HEK293 (cell line): ENCODE measurements around the gene PLA2G3.

Experiments
- CTCF ChIA-PET: fragments of 350-600 bp; formaldehyde crosslinking; extraction: SDS; loops from one replicate; lab custom pipeline; 2021; ENCODE audit warnings: antibody characterized with exemption; lab: Yijun Ruan, JAX
- POLR2A ChIA-PET: fragments of 300-600 bp; formaldehyde crosslinking; extraction: SDS; loops from one replicate; lab custom pipeline; 2020; ENCODE audit warnings: antibody characterized with exemption, inconsistent platforms; lab: Yijun Ruan, JAX
- H3K27ac ChIP-seq: fragments of 200-500 bp; sonication (Bioruptor generic); 2 replicates; pipeline ENCODE4 v1.5.1; 2014; ENCODE audit warnings: low read depth, low read length, control low read depth, inconsistent platforms; ENCODE audit errors: extremely low read depth
- H3K36me3 ChIP-seq, 2 experiments: fragments of 200-500 bp in 1 of 2; sonication (Bioruptor generic) in 1 of 2; 1 replicate in 1 of 2; 2 replicates in 1 of 2; pipeline ENCODE4 v1.5.1; 2014 to 2017; ENCODE audit warnings: inconsistent platforms in 2 of 2, low read length in 2 of 2; ENCODE audit not compliant: control insufficient read depth in 2 of 2, insufficient read depth in 1 of 2
- H3K4me1 ChIP-seq: fragments of 200-500 bp; sonication (Bioruptor generic); 2 replicates; pipeline ENCODE4 v1.5.1; 2014; ENCODE audit warnings: mild to moderate bottlenecking, low read length, inconsistent platforms; ENCODE audit not compliant: control insufficient read depth, insufficient read depth
- H3K4me3 ChIP-seq: 2 replicates; pipeline ENCODE4 v1.5.1; 2011; ENCODE audit warnings: low read depth, mild to moderate bottlenecking, control low read depth, low read length, moderate library complexity
- H3K9me3 ChIP-seq: fragments of 200-500 bp; sonication (Bioruptor generic); 2 replicates; pipeline ENCODE4 v1.5.1; 2014; ENCODE audit warnings: low read depth, low read length, inconsistent platforms; ENCODE audit not compliant: control insufficient read depth, insufficient read depth
- EGR2 ChIP-seq: fragments of 450-650 bp; formaldehyde crosslinking; IDR thresholded peaks from 2 replicates; pipeline ENCODE4 v1.5.1; 2016; ENCODE audit warnings: low read depth, missing biosample characterization, missing genetic modification characterization
- IKZF3 ChIP-seq: fragments of 450-650 bp; IDR thresholded peaks from 2 replicates; pipeline ENCODE4 v1.5.0; 2018; ENCODE audit warnings: missing biosample characterization, mild to moderate bottlenecking, missing genetic modification characterization, moderate library complexity
- YY2 ChIP-seq: fragments of 450-650 bp; formaldehyde crosslinking; IDR thresholded peaks from 2 replicates; pipeline ENCODE4 v1.5.1; 2016; ENCODE audit warnings: missing biosample characterization, missing genetic modification characterization
- ZBTB1 ChIP-seq: fragments of 450-650 bp; formaldehyde crosslinking; IDR thresholded peaks from 2 replicates; pipeline ENCODE4 v1.5.1; 2016; ENCODE audit warnings: missing biosample characterization, missing genetic modification characterization
- ZBTB11 ChIP-seq: fragments of 450-650 bp; formaldehyde crosslinking; conservative IDR thresholded peaks from 2 replicates; pipeline ENCODE4 v1.5.1; 2016; ENCODE audit warnings: low read depth, missing biosample characterization, missing genetic modification characterization
- ZBTB17 ChIP-seq: fragments of 450-650 bp; formaldehyde crosslinking; IDR thresholded peaks from 2 replicates; pipeline ENCODE4 v1.5.1; 2016; ENCODE audit warnings: missing biosample characterization, missing genetic modification characterization
- ZBTB7A ChIP-seq: fragments of 450-650 bp; formaldehyde crosslinking; IDR thresholded peaks from 2 replicates; pipeline ENCODE4 v1.5.1; 2016; ENCODE audit warnings: low read depth, missing biosample characterization, missing genetic modification characterization
- ZFHX2 ChIP-seq: fragments of 450-650 bp; formaldehyde crosslinking; conservative IDR thresholded peaks from 2 replicates; pipeline ENCODE4 v1.5.1; 2016; ENCODE audit warnings: missing biosample characterization, missing genetic modification characterization
- ZNF133 ChIP-seq: fragments of 450-650 bp; formaldehyde crosslinking; IDR thresholded peaks from 2 replicates; pipeline ENCODE4 v1.5.1; 2016; ENCODE audit warnings: missing biosample characterization, missing genetic modification characterization
- ZNF155 ChIP-seq: fragments of 450-650 bp; formaldehyde crosslinking; IDR thresholded peaks from 2 replicates; pipeline ENCODE4 v1.5.1; 2016; ENCODE audit warnings: missing biosample characterization, missing genetic modification characterization
- ZNF175 ChIP-seq: fragments of 450-650 bp; formaldehyde crosslinking; IDR thresholded peaks from 2 replicates; pipeline ENCODE4 v1.5.1; 2016; ENCODE audit warnings: missing biosample characterization, missing genetic modification characterization
- ZNF18 ChIP-seq: fragments of 450-650 bp; formaldehyde crosslinking; IDR thresholded peaks from 2 replicates; pipeline ENCODE4 v1.5.1; 2016; ENCODE audit warnings: missing biosample characterization, missing genetic modification characterization
- ZNF280D ChIP-seq: fragments of 450-650 bp; formaldehyde crosslinking; IDR thresholded peaks from 2 replicates; pipeline ENCODE4 v1.5.1; 2016; ENCODE audit warnings: missing biosample characterization, missing genetic modification characterization
- ZNF354C ChIP-seq: fragments of 450-650 bp; formaldehyde crosslinking; IDR thresholded peaks from 2 replicates; pipeline ENCODE4 v1.5.1; 2016; ENCODE audit warnings: missing biosample characterization, missing genetic modification characterization, low read depth, borderline replicate concordance
- ZNF362 ChIP-seq: fragments of 450-650 bp; formaldehyde crosslinking; IDR thresholded peaks from 2 replicates; pipeline ENCODE4 v1.5.1; 2016; ENCODE audit warnings: missing biosample characterization, missing genetic modification characterization
- ZNF488 ChIP-seq: fragments of 450-650 bp; formaldehyde crosslinking; IDR thresholded peaks from 2 replicates; pipeline ENCODE4 v1.5.1; 2016; ENCODE audit warnings: missing biosample characterization, missing genetic modification characterization
- ZNF521 ChIP-seq: fragments of 450-650 bp; formaldehyde crosslinking; IDR thresholded peaks from 2 replicates; pipeline ENCODE4 v1.5.1; 2017; ENCODE audit warnings: missing biosample characterization, mild to moderate bottlenecking, missing genetic modification characterization
- ZNF571 ChIP-seq: fragments of 450-650 bp; formaldehyde crosslinking; IDR thresholded peaks from 2 replicates; pipeline ENCODE4 v1.5.0; 2017; ENCODE audit warnings: missing biosample characterization, missing genetic modification characterization
- ZNF610 ChIP-seq: fragments of 450-650 bp; formaldehyde crosslinking; IDR thresholded peaks from 2 replicates; pipeline ENCODE4 v1.5.1; 2016; ENCODE audit warnings: missing biosample characterization, missing genetic modification characterization, borderline replicate concordance
- ZNF658 ChIP-seq: fragments of 450-650 bp; formaldehyde crosslinking; IDR thresholded peaks from 2 replicates; pipeline ENCODE4; 2016; ENCODE audit warnings: missing biosample characterization, missing genetic modification characterization
- ZNF747 ChIP-seq: fragments of 450-650 bp; formaldehyde crosslinking; IDR thresholded peaks from 2 replicates; pipeline ENCODE4 v1.5.1; 2016; ENCODE audit warnings: missing biosample characterization, missing genetic modification characterization
- ZNF776 ChIP-seq: fragments of 450-650 bp; formaldehyde crosslinking; IDR thresholded peaks from 2 replicates; pipeline ENCODE4 v1.5.0; 2017; ENCODE audit warnings: missing biosample characterization, missing genetic modification characterization, borderline replicate concordance
- ZSCAN23 ChIP-seq: fragments of 450-650 bp; formaldehyde crosslinking; IDR thresholded peaks from 2 replicates; pipeline ENCODE4 v1.5.1; 2016; ENCODE audit warnings: missing biosample characterization, missing genetic modification characterization

PLA2G3 gene

GRCh38 chr22:31103899-31104694 is 36.2 kb downstream of the PLA2G3 start:
- H3K4me3 ChIP-seq: no peak overlapping the region
- no peak overlapping the region for H3K27ac ChIP-seq
- peaks cover 0 to 36% of the 10 kb centered on the region in 2 experiments; a peak in 1 of 3 replicates for H3K36me3 ChIP-seq
- peaks cover 4% of the 10 kb centered on the region; the same call in 1 of the 2 replicates for H3K4me1 ChIP-seq
- no peaks in the 10 kb centered on the region for H3K9me3 ChIP-seq
- CTCF ChIA-PET: interaction anchor here (0.5 kb wide), 1 partner anchor 44 kb away, joined by 4 read pairs; no protein-coding TSS in a partner anchor
- TF ChIP-seq ZBTB1 (tag by site-specific recombination): no peak
- TF ChIP-seq ZFHX2 (tag by site-specific recombination): 0 out of 2 replicates have a peak, but pooled peaks have one; percentile 5
- no peak for TF ChIP-seq ZNF747
- TF ChIP-seq ZNF280D (tag by site-specific recombination): no peak
- TF ChIP-seq ZNF488: no peak
- TF ChIP-seq ZNF658 (tag by site-specific recombination): no peak
- no peak for TF ChIP-seq ZNF133 (tag by site-specific recombination)
- no peak for TF ChIP-seq ZNF354C
- TF ChIP-seq ZNF175 (tag by site-specific recombination): no peak
- no peak for TF ChIP-seq YY2
- TF ChIP-seq ZBTB7A (tag by site-specific recombination): no peak
- no peak for TF ChIP-seq IKZF3 (tag by site-specific recombination)
- peak; percentile 19; the same call in 1 of the 2 replicates for TF ChIP-seq EGR2 (tag by site-specific recombination)
- TF ChIP-seq ZNF362 (tag by site-specific recombination): no peak
- TF ChIP-seq ZNF521 (tag by site-specific recombination): no peak
- TF ChIP-seq ZBTB17: 0 out of 2 replicates have a peak, but pooled peaks have one; percentile 12
- no peak for TF ChIP-seq ZSCAN23 (tag by site-specific recombination)
- TF ChIP-seq ZNF571: no peak
- no peak for TF ChIP-seq ZBTB11 (tag by site-specific recombination)
- TF ChIP-seq ZNF155 (tag by site-specific recombination): no peak
- no peak for TF ChIP-seq ZNF18 (tag by site-specific recombination)
- no peak for TF ChIP-seq ZNF776
- TF ChIP-seq ZNF610 (tag by site-specific recombination): no peak
- POLR2A ChIA-PET: no interaction called here
